ENCODE measurements around the gene RIPK4. TPM values are rescaled to one million over a fixed set of nuclear protein-coding genes. Genes with fewer than 3 reads are reported as not detected.

Gene RIPK4
- total RNA-seq, 4 donors from 2014 or later, result 4.4 to 20.5 (median 10.6) TPM

GRCh38 chr21:41804381-41804780 is 37.5 kb upstream of the RIPK4 start:
- in situ Hi-C loops (cut with MboI; ENCODE audit: low pct_ligation_motif_present in 1 of 4, low pct_unique_long_range_greater_than_20kb in 1 of 4, low sequenced_read_pairs in 3 of 4), result loop anchor here in 3 of 4 donors (25.0 kb wide), 2 partner anchors 108 to 308 kb away; no protein-coding TSS in a partner anchor
- Histone ChIP-seq H3K4me3 (no peak overlapping the region), H3K9me3 (no peaks in the 10 kb centered on the region), H3K27ac (no peak overlapping the region), H3K36me3 (no peaks in the 10 kb centered on the region), H3K4me1 (peaks cover 0 to 6% (median 3%) of the 10 kb centered on the region in 4 donors), H3K27me3 (no peaks in the 10 kb centered on the region)
- TF ChIP-seq EP300 (IDR thresholded peaks at IDR 0.05; ENCODE audit: low read depth), result no peak
- TF ChIP-seq POLR2AphosphoS5 (IDR thresholded peaks at IDR 0.05), result no peak
- no peak for TF ChIP-seq POLR2A (IDR thresholded peaks at IDR 0.05)
- TF ChIP-seq CTCF (IDR thresholded peaks at IDR 0.05), result no peak
- DNase-seq, result no peak
- 99% methylated on average over 10 of the region's 10 CpGs; no CpG with 5 or more reads in 1 of the 2 donors for WGBS, 2 donors (ENCODE audit: low coverage in 1 of 2)
- intact Hi-C loops (cut with DNase I; ENCODE audit: low total_unique reads), result no loop called here

GRCh38 chr21:41803316-41803715 is 36.5 kb upstream of the RIPK4 start:
- no peaks in the 10 kb centered on the region for H3K9me3 ChIP-seq
- intact Hi-C loops (cut with DNase I; ENCODE audit: low total_unique reads) (no loop called here), in situ Hi-C loops (cut with MboI; ENCODE audit: low pct_ligation_motif_present in 1 of 4, low pct_unique_long_range_greater_than_20kb in 1 of 4, low sequenced_read_pairs in 3 of 4) (loop anchor here in 3 of 4 donors (25.0 kb wide), 2 partner anchors 109 to 309 kb away; no protein-coding TSS in a partner anchor)
- H3K4me3 ChIP-seq, result no peak overlapping the region
- 88% methylated on average over 10 of the region's 13 CpGs; no CpG with 5 or more reads in 1 of the 2 donors for WGBS, 2 donors (ENCODE audit: low coverage in 1 of 2)
- peaks cover 0 to 6% (median 3%) of the 10 kb centered on the region in 4 donors for H3K4me1 ChIP-seq
- no peaks in the 10 kb centered on the region for H3K36me3 ChIP-seq
- TF ChIP-seq CTCF (IDR thresholded peaks at IDR 0.05), result no peak
- TF ChIP-seq EP300 (IDR thresholded peaks at IDR 0.05; ENCODE audit: low read depth), result no peak
- TF ChIP-seq POLR2AphosphoS5 (IDR thresholded peaks at IDR 0.05), result no peak
- no peak for TF ChIP-seq POLR2A (IDR thresholded peaks at IDR 0.05)
- no peak for DNase-seq
- no peaks in the 10 kb centered on the region for H3K27me3 ChIP-seq
- no peak overlapping the region for H3K27ac ChIP-seq

- no peak for TF ChIP-seq EP300 (IDR thresholded peaks at IDR 0.05; ENCODE audit: low read depth)
- no peak for TF ChIP-seq CTCF (IDR thresholded peaks at IDR 0.05)
- TF ChIP-seq POLR2A (IDR thresholded peaks at IDR 0.05), result no peak
- TF ChIP-seq POLR2AphosphoS5 (IDR thresholded peaks at IDR 0.05), result no peak
- no peak overlapping the region for H3K4me3 ChIP-seq
- H3K27me3 ChIP-seq, result no peaks in the 10 kb centered on the region
- peak; percentile 26 for DNase-seq
- peak overlapping the region in 1 of 4 donors; percentile 31 for H3K27ac ChIP-seq
- intact Hi-C loops (cut with DNase I; ENCODE audit: low total_unique reads) (no loop called here), in situ Hi-C loops (cut with MboI; ENCODE audit: low pct_ligation_motif_present in 1 of 4, low pct_unique_long_range_greater_than_20kb in 1 of 4, low sequenced_read_pairs in 3 of 4) (loop anchor here in 3 of 4 donors (25.0 kb wide), 2 partner anchors 110 to 310 kb away; no protein-coding TSS in a partner anchor)
- peaks cover 0 to 6% (median 3%) of the 10 kb centered on the region in 4 donors for H3K4me1 ChIP-seq
- H3K36me3 ChIP-seq, result no peaks in the 10 kb centered on the region
- 77 to 79% methylated on average over 19 of the region's 19 CpGs for WGBS, 2 donors (ENCODE audit: low coverage in 1 of 2)
- H3K9me3 ChIP-seq, result no peaks in the 10 kb centered on the region
These were observed 35.8 kb upstream of the RIPK4 start for GRCh38 chr21:41802684-41803083.

- no peaks in the 10 kb centered on the region for H3K36me3 ChIP-seq
- no peak overlapping the region for H3K4me3 ChIP-seq
- in situ Hi-C loops (cut with MboI; ENCODE audit: low pct_ligation_motif_present in 1 of 4, low pct_unique_long_range_greater_than_20kb in 1 of 4, low sequenced_read_pairs in 3 of 4) (loop anchor here in 3 of 4 donors (25.0 kb wide), 2 partner anchors 110 to 310 kb away; no protein-coding TSS in a partner anchor), intact Hi-C loops (cut with DNase I; ENCODE audit: low total_unique reads) (no loop called here)
- TF ChIP-seq EP300 (IDR thresholded peaks at IDR 0.05; ENCODE audit: low read depth), result no peak
- no peak for TF ChIP-seq POLR2AphosphoS5 (IDR thresholded peaks at IDR 0.05)
- TF ChIP-seq CTCF (IDR thresholded peaks at IDR 0.05), result no peak
- no peak for TF ChIP-seq POLR2A (IDR thresholded peaks at IDR 0.05)
- WGBS, 2 donors (ENCODE audit: low coverage in 1 of 2), result 92% methylated on average over 5 of the region's 5 CpGs; no CpG with 5 or more reads in 1 of the 2 donors
- no peak for DNase-seq
- no peaks in the 10 kb centered on the region for H3K9me3 ChIP-seq
- no peaks in the 10 kb centered on the region for H3K27me3 ChIP-seq
- H3K4me1 ChIP-seq, result peaks cover 0 to 6% (median 3%) of the 10 kb centered on the region in 4 donors
- peak overlapping the region in 1 of 4 donors; percentile 31 for H3K27ac ChIP-seq
These were observed 35.3 kb upstream of the RIPK4 start for GRCh38 chr21:41802198-41802584.

Data from transverse colon (tissue), 4 donors.